HG02973 (cell line): ENCODE data around the gene MXI1.
"Not testable (repeated sequence)": the region's sequence is repeated elsewhere in the genome, so short reads cannot be mapped to it uniquely, and the experiment has no call there.

Experiments
- ATAC-seq: cut with Tn5 transposase; IDR thresholded peaks from one replicate; pipeline ENCODE4 v1.9.1; 2021; ENCODE audit warnings: moderate library complexity; ENCODE audit not compliant: unreplicated experiment

The MXI1 gene

GRCh38 chr10:110181451-110181850, 26.0 kb upstream of the MXI1 start:
- ATAC-seq = no peak

DNA sequence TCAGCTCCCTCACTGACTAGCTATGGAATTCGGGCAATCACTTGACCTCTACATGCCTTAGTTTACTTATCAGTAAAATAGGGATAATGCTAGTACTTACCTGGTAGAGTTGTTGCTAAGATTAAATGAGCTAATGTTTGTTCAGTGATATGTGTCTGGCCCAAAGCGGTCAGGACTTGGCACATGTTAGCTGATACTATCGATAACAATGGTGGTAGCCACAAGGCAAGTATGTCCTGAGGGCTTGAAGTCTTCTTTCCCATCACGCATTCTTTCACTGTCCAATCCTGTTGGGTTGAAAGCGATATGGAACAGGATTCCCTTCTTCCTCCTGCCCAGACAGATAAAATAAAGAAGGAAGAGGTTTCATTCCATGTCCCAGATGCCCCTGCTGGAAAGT, 25.5 kb upstream of the MXI1 start:
- ATAC-seq = no peak

DNA sequence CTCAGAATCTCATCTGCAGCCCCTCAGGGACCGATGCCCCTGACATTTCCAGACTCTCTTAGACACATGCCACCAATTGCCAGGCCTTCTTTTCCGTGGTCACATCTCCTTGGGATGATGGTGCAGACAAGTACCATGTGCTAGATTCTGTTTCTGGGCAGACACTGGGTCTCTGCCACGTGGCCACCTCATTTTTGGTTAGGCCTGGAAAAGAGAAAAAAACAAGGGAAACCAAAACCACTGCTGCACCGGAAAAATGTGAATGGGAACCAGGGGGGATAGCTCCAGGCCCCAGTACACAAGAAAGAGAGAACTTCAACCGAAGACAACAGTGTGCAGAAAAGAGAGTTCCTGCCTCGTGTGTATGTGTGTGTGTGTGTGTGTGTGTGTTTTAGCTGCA, 23.0 kb upstream of the MXI1 start:
- ATAC-seq = no peak

DNA sequence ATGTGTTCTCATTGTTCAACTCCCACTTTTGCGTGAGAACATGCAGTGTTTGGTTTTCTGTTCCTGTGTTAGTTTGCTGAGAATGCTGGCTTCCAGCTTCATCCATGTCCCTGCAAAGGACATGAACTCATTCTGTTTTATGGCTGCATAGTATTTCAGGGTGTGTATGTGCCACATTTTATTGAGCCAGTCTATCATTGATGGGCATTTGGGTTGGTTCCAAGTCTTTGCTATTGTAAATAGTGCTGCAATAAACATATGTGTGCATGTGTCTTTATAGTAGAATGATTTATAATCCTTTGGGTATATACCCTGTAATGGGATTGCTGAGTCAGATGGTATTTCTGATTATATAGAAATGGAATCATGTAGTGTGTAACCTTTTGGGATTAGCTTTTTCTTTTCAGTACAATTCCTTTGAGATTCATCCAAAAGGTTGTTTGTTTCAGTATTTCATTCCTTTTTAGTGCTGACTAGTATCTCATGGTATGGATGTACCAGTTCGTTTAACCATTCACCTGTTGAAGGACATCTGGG, 21.7 kb upstream of the MXI1 start:
- ATAC-seq = not testable (repeated sequence)

- ATAC-seq = no peak
Measured at GRCh38 chr10:110190170-110190569, 17.2 kb upstream of the MXI1 start.

- peak; percentile 68 for ATAC-seq
Measured at GRCh38 chr10:110192552-110192951, 14.9 kb upstream of the MXI1 start.

DNA sequence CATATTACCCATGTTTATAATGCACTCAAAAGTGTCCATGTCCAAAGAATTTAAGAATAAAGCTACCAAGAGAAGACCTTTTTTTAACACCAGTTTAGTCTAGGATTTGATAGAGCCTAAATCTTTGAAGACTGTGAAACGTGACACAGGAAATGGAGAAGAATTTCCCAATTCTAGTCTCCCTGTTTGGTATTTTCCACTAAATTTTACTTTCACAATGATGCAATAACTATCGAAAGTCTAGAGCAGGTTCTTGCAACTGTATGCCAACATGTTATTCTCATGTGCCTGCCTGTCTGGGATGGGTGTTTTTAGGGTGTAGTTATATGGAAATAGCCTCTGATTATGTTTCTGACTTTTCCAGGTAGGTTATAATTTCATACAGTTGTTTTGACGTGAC, 6.9 kb upstream of the MXI1 start:
- ATAC-seq = no peak

DNA sequence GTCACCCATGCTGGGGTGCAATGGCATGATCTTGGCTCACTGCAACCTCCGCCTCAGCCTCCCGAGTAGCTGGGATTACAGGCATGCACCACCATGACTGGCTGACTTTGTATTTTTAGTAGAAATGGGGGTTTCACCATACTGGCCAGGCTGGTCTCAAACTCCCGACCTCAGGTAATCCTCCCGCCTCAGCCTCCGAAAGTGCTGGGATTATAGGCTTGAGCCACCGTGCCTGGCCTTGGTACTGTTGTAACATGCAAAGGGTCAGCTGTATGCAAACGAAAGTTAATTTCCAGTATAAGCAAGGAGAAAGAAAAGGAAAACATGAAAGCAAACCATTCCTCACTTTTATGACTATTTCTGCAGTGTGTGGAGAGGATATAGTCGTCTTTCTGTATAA, 6.4 kb upstream of the MXI1 start:
- ATAC-seq = not testable (repeated sequence)

- ATAC-seq = no peak
Measured at GRCh38 chr10:110203500-110204455, 3.6 kb upstream of the MXI1 start.

- no peak for ATAC-seq
Measured at GRCh38 chr10:110205051-110205675, 2.2 kb upstream of the MXI1 start.

GRCh38 chr10:110207805-110208613, 604 bp downstream of the MXI1 start:
- ATAC-seq = no peak

- no peak for ATAC-seq
Measured at GRCh38 chr10:110208614-110209453, 1.4 kb downstream of the MXI1 start.

DNA sequence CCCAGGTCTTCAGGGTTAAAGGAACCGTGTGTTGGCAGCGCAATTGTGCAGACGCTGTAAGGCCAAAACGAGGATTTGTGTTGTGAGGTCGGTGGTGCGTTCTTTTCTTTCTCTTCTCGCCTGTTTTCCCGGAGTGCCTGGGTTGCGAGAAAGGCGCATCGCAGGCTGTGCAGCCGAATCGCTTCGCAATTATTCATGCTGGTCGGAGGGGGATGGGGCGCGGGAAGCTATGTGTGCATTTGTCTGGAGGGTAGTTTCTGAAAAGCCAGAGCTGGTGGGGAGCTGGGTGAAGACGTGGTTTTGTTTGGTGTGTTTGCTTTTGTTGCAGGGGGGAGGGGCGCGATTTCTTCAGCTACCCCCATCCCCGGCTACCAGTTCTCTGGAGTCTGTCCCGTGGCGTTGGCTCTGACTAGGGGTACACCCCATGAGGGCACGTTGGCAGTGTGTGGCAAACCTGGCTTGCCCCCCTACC, 2.1 kb downstream of the MXI1 start:
- no peak for ATAC-seq

GRCh38 chr10:110209926-110210673, 2.7 kb downstream of the MXI1 start:
- ATAC-seq = no peak

GRCh38 chr10:110210674-110211464, 3.5 kb downstream of the MXI1 start:
- peak; percentile 67 for ATAC-seq

GRCh38 chr10:110211465-110211843, 4.0 kb downstream of the MXI1 start:
- no peak for ATAC-seq

- no peak for ATAC-seq
Measured at GRCh38 chr10:110212119-110213006, 5.0 kb downstream of the MXI1 start.

GRCh38 chr10:110214371-110214826, 7.0 kb downstream of the MXI1 start:
- ATAC-seq = peak; percentile 24
